Stimulated activated CD8-positive, alpha-beta memory T cell treated with anti-CD3 and anti-CD28 coated beads, Interleukin-4, amount 100 ng/mL, for 4 hours (primary cell): Measurements from ENCODE around the gene TMBIM1.

ENCODE experiments used
- DNase-seq, 2 donors: peaks; one replicate each; pipeline ENCODE4 v3.0.0-alpha.2; 2020; ENCODE audit warnings: low read depth in 2 of 2, low spot score in 1 of 2

Gene TMBIM1

DNA sequence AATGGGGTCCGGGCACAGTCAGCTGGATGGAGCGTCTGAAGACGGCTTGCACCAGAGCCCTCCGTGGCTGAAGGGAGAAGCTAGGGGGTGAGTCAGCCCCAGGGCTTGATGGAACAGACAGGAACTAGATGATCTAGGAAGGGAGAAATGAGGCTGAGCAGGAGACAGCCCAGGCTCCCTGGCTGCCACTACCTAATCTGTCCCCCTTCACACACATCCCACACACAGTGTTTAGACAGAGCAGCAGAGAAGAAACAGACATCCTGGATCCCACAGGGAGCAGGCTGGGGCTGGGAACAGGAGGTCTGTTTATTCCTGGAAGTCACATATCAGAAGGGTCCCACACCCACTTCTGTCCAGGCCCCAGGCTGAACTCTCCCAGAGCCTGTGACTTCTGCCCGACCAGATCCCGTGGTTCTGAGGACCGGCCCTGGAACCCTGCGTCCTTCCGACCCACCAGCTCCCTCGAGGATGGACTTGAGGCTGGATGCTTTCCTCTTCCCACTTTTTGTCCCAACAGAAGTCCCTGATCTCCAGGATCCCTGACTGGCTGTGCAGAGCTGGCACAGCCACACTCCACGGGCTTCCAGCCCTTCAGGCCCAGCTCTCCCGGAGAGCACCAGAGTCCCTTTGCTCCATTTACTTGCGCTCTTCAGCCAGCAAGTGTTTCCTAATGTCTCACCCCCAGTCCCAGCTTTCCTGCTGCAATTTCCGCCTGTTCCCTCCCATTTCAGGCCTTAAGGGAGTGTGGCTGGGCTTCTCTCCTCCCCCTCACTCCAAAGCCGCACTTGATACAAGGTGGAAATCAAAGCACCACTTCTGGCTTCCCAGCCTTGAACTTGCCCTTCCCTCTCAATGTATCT, 33.0 kb downstream of the TMBIM1 start:
- DNase-seq = no peak

GRCh38 chr2:218257390-218257981, 34.8 kb downstream of the TMBIM1 start:
- DNase-seq = peak; percentile 36 to 57

DNA sequence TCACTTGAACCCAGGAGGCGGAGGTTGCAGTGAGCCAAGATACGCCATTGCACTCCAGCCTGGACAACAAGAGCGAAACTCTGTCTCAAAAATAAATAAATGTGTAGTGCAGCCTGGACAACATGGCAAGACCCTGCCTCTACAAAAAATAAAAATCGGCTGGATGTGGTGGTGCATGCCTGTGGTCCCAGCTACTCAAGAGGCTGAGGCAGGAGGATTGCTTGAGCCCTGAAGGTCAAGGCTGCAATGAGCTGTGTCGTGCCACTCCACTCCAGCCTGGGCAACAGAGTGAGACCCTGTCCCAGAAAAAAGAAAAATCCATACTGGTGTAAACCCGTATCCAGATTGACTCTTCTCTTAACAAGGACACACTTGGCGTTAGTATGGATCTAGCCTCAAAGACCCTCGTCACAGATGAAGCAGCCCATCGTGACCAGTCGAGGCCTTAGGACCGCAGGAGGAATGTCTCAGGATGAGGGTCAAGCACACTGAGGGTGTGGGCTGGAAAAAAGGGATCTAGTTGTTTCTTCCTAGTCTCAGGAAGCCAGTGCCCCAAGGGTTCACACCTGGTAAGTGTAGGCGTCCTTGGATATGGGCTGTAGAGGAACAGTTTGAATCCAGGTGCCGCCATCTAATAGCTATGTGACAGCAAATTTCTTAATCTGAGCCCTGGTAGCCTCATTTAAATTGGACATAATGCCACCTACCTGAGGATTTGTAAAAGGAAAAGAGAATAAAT, 35.5 kb downstream of the TMBIM1 start:
- no peak for DNase-seq

- DNase-seq = no peak
Observed at GRCh38 chr2:218255446-218255845, 36.9 kb downstream of the TMBIM1 start.

- DNase-seq = no peak
Observed at GRCh38 chr2:218253232-218253625, 39.1 kb downstream of the TMBIM1 start.

GRCh38 chr2:218252509-218253231, 39.6 kb downstream of the TMBIM1 start:
- no peak for DNase-seq

- DNase-seq = no peak
Observed at GRCh38 chr2:218249691-218250090, 42.6 kb downstream of the TMBIM1 start.

DNA sequence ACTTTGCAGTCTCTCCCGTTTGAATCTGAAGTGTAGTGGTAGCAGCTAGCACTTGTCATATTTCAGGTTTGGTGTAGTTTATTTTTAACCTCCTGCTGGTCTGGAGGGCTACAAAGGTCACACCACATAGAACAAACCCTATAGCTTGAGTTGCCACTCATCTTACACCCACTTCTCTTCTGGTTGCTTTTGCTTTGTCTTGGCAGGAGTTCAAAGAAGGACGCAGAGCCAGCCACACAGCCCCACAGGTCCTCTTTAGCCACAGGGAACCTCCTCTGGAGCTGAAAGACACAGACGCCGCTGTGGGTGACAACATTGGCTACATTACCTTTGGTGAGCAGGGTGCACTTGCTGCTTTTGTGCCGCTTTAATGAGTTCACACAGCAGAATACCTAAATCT, 47.1 kb downstream of the TMBIM1 start:
- no peak for DNase-seq

DNA sequence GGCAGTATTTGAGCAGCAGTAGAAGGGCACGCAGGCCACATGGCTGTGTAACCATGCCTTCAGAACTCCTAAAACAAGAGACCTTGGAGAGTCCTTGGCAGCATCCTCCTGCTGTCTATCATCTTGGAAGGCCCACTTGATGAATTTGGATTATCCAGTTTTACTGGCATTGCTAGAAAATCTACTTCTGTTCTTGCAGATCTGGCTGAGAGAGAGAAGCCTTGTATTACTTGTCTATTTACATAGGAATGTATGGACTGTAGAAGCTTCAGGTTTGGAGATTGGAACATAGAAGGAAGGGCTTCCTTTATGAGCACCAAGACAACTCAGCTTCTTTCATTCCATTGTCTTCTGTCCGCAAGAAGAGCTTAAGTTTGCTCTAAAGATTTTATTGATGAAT, 47.6 kb downstream of the TMBIM1 start:
- DNase-seq = no peak

GRCh38 chr2:218244204-218244603, 48.1 kb downstream of the TMBIM1 start:
- no peak for DNase-seq

DNA sequence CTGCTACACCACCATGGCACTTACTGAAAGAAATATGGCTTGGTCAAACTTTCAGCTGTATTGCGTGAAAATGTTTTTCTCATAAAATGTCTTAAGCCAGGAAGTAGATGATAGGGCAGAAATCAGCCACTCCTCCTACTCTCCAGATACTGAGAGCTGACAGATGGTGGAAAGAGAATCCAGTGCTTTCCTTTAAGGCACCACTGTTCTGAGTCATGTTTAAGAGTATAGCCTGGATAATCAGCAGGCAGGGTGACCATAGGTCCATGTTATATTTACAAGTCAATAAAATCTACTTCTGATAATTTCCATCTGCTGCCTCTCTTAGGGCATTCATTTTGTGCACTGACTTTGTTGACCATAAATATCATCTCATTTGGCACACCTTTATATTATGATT, 53.4 kb downstream of the TMBIM1 start:
- no peak for DNase-seq

DNA sequence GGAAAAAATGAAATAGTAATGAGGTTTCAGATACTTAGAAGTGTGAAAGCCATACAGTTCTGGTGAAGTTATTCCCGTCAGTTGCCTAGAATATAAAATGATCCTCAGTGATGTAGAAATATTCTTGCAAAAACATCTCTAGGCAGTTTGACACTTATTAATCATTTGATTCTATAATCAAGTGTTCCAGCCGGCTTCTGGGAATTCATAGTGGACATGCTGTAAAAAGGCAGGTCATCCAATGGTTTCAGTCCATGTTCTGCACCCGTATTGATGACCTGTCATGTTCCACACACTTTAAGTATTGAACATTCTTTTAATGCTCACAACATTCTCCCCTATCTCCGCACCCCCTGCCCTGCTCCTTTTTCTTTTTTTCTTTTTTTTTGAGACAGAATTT, 55.5 kb downstream of the TMBIM1 start:
- no peak for DNase-seq

GRCh38 chr2:218235017-218235416, 57.3 kb downstream of the TMBIM1 start:
- DNase-seq = no peak

- DNase-seq = no peak
Observed at GRCh38 chr2:218234521-218234920, 57.8 kb downstream of the TMBIM1 start.

DNA sequence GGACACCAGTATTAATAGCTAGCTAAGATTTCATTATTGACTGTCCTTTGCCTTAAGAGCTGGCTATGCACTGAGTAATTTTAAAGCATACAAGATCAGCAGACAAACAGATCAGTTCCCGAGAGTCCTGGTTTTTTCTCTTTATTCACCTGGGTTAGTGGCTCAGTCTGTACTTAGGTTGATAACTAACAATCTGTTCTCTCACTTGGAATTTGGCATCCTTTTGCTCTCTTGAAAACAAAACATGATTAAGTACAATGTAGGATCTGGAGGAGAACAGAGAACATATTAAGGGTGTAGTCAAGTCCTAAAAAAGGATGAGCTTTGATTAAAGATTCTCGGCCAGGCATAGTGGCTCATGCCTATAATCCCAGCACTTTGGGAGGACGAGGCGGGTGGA, 58.8 kb downstream of the TMBIM1 start:
- no peak for DNase-seq

DNA sequence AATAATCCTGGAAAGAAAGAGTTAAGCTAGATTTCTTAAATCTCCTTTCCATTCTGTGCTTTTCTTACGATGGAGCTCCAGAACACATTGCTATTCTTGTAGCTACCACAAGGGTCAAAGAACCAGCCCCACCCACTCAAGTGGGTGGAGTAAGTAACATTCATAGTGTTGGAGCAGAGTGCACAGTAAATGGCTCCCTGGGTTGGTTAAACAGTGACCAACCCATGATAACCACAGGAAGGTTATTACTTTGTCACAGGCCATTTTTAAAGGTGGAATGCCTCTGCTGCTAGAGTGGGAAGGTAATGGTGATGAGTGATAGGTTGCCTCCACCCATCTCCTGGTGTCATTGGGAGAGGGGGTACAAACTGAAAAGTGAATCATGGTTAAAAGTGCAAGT, 61.4 kb downstream of the TMBIM1 start:
- no peak for DNase-seq

DNA sequence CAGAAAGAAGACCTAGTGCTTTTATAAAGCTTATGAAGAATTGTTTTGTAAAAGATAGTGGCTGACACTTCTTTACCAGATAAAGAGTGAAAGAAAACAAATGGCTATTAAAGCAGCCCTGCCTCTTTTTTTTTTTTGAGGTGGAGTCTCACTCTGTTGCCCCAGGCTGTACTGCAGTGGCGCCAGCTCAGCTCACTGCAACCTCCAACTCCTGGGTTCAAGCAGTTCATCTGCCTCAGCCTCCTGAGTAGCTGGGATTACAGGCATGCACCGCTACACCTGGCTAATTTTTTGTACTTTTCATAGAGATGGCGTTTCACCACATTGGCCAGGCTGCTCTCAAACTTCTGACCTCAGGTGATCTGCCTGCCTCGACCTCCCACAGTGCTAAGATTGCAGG, 62.5 kb downstream of the TMBIM1 start:
- DNase-seq = no peak

DNA sequence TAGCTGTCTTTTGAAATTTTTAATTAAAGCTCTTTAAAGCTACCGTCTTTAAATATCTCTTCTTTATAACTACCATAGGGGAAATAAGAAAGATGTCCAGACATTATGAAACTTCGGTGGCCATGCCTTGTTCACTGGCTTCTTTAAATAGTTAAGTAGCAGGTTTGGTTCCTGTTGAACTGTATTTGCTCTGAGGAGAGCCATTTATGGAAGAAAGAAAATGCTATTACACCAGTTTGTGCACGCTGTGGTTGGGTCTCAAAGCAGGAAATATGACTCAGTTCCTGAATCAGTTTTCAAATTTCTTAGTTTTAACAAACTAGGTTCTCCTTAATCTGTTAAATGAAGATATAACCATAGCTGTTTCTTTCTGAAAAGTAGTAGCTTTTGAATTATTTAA, 63.1 kb downstream of the TMBIM1 start:
- peak in 1 of 2 donors; percentile 14 for DNase-seq

DNA sequence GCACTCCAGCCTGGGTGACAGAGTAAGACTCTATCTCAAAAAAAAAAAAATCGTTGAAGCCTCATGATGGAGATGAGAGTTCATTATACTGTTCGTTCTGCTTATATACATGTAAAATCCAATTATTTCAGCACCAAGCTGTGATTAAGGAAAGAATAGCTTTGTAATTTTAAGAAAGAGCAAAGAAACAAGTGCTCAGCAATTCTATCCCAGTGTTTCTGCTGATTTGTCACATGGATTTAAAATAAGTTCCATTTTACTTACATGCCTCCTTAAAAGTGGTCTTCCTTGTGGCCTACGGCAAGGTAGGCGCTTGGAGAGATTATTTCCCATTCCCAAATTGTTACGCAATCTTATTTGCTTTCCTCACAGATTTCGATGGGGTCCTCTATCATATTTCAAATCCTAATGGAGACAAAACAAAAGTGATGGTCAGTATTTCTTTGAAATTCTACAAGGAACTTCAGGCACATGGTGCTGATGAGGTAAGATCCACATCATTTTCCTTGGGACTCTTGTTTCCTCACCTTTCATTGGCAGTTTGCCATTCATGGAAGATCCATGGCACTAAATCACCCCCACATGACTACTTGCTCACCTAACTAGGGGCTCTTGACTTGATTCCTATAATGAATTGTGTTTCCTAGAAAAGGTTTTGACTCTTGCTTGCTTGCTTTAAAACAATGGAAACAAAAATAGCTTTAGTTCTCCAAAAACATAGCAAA, 63.8 kb downstream of the TMBIM1 start:
- DNase-seq = no peak

DNA sequence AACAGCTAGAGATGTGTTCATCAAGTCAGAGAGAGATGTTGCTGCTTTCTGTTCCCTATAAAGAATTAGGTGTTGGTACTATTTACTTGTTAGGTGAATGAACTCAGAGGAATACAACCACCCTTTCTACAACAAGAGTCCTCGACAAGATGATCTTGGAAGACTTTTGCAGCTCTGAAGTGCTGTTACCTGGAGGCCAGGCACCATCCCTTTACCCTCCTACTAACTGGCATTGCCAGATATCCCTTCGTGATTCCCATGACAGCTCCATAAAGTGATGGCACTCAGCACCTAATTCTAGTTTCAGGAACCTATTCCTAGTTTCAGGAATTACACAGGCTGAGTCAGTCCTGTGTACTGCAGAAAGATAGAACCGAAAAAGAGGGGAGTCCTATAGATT, 65.4 kb downstream of the TMBIM1 start:
- DNase-seq = no peak
